B cell (primary cell): ENCODE measurements around the gene TMEM238.

Source experiments
- CTCF ChIP-seq: fragments of 200-600 bp; IDR thresholded peaks from one replicate; pipeline ENCODE4 v1.8.0; 2022; ENCODE audit warnings: antibody characterized with exemption, mild to moderate bottlenecking
- EZH2 ChIP-seq: IDR thresholded peaks from 2 replicates; pipeline ENCODE4 v1.6.1; 2012; ENCODE audit warnings: borderline replicate concordance, low read depth, mild to moderate bottlenecking, moderate library complexity, low read length; ENCODE audit not compliant: insufficient read depth, poor library complexity, severe bottlenecking

- no peak for TF ChIP-seq CTCF
- no peak for TF ChIP-seq EZH2
Measured at GRCh38 chr19:55426042-55426441, 42.0 kb upstream of the TMEM238 start.
